CD4-positive, CD25-positive, alpha-beta regulatory T cell (primary cell): ENCODE measurements around the gene ERC1. TPM values are rescaled to one million over a fixed set of nuclear protein-coding genes. Genes with fewer than 3 reads are reported as not detected.

Experiments used
- ATAC-seq, 2 donors: fragments of 150-1000 bp; cut with Tn5 transposase; one replicate each; pipeline ENCODE4 v1.10.0; 2021; ENCODE audit warnings: low read depth in 2 of 2, moderate number of reproducible peaks in 2 of 2, moderate library complexity in 1 of 2
- DNase-seq, 3 donors: peaks; one replicate each; pipeline versions ENCODE4 v3.0.0 to v3.0.0-alpha.2; 2012 to 2022; ENCODE audit warnings: mixed read lengths in 1 of 3
- H3K27ac ChIP-seq: one replicate; pipeline ENCODE4 v1.7.0; 2013; ENCODE audit warnings: mild to moderate bottlenecking, low read length; ENCODE audit not compliant: insufficient read depth, poor library complexity, severe bottlenecking
- H3K27me3 ChIP-seq: one replicate; pipeline ENCODE4 v1.7.0; 2013; ENCODE audit warnings: low read length; ENCODE audit not compliant: control insufficient read depth, insufficient read depth
- H3K36me3 ChIP-seq: one replicate; pipeline ENCODE4 v1.7.0; 2013; ENCODE audit warnings: mild to moderate bottlenecking, low read length, moderate library complexity; ENCODE audit not compliant: control insufficient read depth, insufficient read depth
- H3K4me1 ChIP-seq: 2 replicates; pipeline ENCODE4 v1.7.0; 2013; ENCODE audit warnings: mild to moderate bottlenecking, low read length; ENCODE audit not compliant: insufficient read depth, control insufficient read depth, poor library complexity, severe bottlenecking
- H3K4me3 ChIP-seq: one replicate; pipeline ENCODE4 v1.7.0; 2013; ENCODE audit warnings: low read depth, mild to moderate bottlenecking, low read length, moderate library complexity
- H3K9me3 ChIP-seq, 2 experiments: 1 replicate in 1 of 2; 2 replicates in 1 of 2; pipeline ENCODE4 v1.7.0; 2013; ENCODE audit warnings: low read length in 2 of 2, mild to moderate bottlenecking in 1 of 2, moderate library complexity in 1 of 2; ENCODE audit not compliant: control insufficient read depth in 2 of 2
- H3K27ac Mint-ChIP-seq, 3 donors: one replicate each; pipeline ENCODE4 v1.8.0; 2020 to 2022; ENCODE audit warnings: mild to moderate bottlenecking in 3 of 3, mixed read lengths in 3 of 3, moderate library complexity in 2 of 3
- H3K27me3 Mint-ChIP-seq: one replicate; pipeline ENCODE4 v1.8.0; 2022; ENCODE audit warnings: mild to moderate bottlenecking, mixed read lengths
- H3K36me3 Mint-ChIP-seq: one replicate; pipeline ENCODE4 v1.8.0; 2020; ENCODE audit warnings: mixed read lengths
- H3K4me1 Mint-ChIP-seq, 4 donors: one replicate each; pipeline ENCODE4 v1.8.0; 2020 to 2022; ENCODE audit warnings: mixed read lengths in 4 of 4, mild to moderate bottlenecking in 1 of 4
- H3K4me3 Mint-ChIP-seq, 4 donors: one replicate each; pipeline ENCODE4 v1.8.0; 2020 to 2022; ENCODE audit warnings: mild to moderate bottlenecking in 4 of 4, mixed read lengths in 4 of 4, moderate library complexity in 3 of 4
- H3K9me3 Mint-ChIP-seq, 7 donors: one replicate each; pipeline ENCODE4 v1.8.0; 2020 to 2022; ENCODE audit warnings: mixed read lengths in 7 of 7, mild to moderate bottlenecking in 3 of 7, moderate library complexity in 2 of 7
- polyA plus RNA-seq, 4 donors: library from polyadenylated mRNA; unstranded; fragments of 300-500 nt; fragmentation: Illumina TruSeq; gene quantifications; one replicate each; pipeline ENCODE4 v1.2.3, GENCODE V29; 2021
- total RNA-seq: library from RNA; stranded (reverse); gene quantifications from one replicate; pipeline ENCODE4 v1.2.3, GENCODE V29; 2022

Gene ERC1
- total and polyA plus RNA-seq, 5 donors from 2014 or later, result 5.7 to 46.5 (median 7.6) TPM

- Histone ChIP-seq H3K9me3 (no peaks in the 10 kb centered on the region), H3K4me3 (no peak overlapping the region), H3K36me3 (peaks cover 24% of the 10 kb centered on the region), H3K27ac (no peak overlapping the region), H3K27me3 (no peaks in the 10 kb centered on the region), H3K4me1 (peaks cover 10% of the 10 kb centered on the region)
- ATAC-seq (no peak), DNase-seq (no peak)
- Mint-ChIP-seq H3K27me3 (no peaks in the 10 kb centered on the region), H3K9me3 (no peaks in the 10 kb centered on the region), H3K36me3 (peaks cover 32% of the 10 kb centered on the region), H3K27ac (no peak overlapping the region), H3K4me3 (no peak overlapping the region), H3K4me1 (peaks cover 2 to 16% (median 11%) of the 10 kb centered on the region in 4 donors)
Measured at GRCh38 chr12:1184402-1184801, 193.4 kb downstream of the ERC1 start.

- Histone ChIP-seq H3K4me3 (peak overlapping the region; percentile 43), H3K27me3 (no peaks in the 10 kb centered on the region), H3K4me1 (peaks cover 10% of the 10 kb centered on the region), H3K36me3 (peaks cover 30% of the 10 kb centered on the region), H3K27ac (no peak overlapping the region), H3K9me3 (no peaks in the 10 kb centered on the region)
- peak overlapping the region in 1 of 4 donors; percentile 18 for H3K4me3 Mint-ChIP-seq
- peaks cover 32% of the 10 kb centered on the region for H3K36me3 Mint-ChIP-seq
- peak overlapping the region; percentile 33 to 55 (median 38) for H3K27ac Mint-ChIP-seq
- H3K9me3 Mint-ChIP-seq, result no peaks in the 10 kb centered on the region
- DNase-seq (peak in 1 of 3 donors; percentile 14), ATAC-seq (no peak)
- H3K4me1 Mint-ChIP-seq, result peaks cover 2 to 16% (median 11%) of the 10 kb centered on the region in 4 donors
- no peaks in the 10 kb centered on the region for H3K27me3 Mint-ChIP-seq
Measured at GRCh38 chr12:1185460-1186182, 194.6 kb downstream of the ERC1 start.

DNA sequence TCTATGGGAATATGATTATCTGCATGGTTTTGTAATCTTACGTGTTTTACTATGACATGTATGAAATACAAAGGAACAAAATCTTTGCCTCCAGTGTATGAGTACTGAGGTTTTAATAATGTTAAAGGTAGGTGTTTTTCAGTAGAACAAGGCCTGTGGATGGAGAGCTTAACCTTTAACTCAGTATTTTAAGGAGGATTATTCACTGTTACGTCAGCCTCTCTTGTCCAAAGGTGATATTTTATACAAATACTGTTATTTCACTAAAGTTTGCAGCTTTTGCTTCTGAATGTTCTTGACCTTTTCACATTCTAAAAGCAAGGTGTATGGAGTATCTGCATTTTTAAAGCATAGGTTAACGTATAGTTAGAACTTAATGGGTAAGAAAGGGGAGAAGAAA lies 195.3 kb downstream of the ERC1 start:
- Histone ChIP-seq H3K4me1 (peaks cover 10% of the 10 kb centered on the region), H3K36me3 (peaks cover 32% of the 10 kb centered on the region), H3K27ac (no peak overlapping the region), H3K4me3 (no peak overlapping the region), H3K27me3 (no peaks in the 10 kb centered on the region), H3K9me3 (no peaks in the 10 kb centered on the region)
- H3K4me3 Mint-ChIP-seq, result peak overlapping the region in 1 of 4 donors; percentile 15
- no peaks in the 10 kb centered on the region for H3K27me3 Mint-ChIP-seq
- peaks cover 2 to 16% (median 11%) of the 10 kb centered on the region in 4 donors for H3K4me1 Mint-ChIP-seq
- peaks cover 33% of the 10 kb centered on the region for H3K36me3 Mint-ChIP-seq
- H3K27ac Mint-ChIP-seq, result peak overlapping the region in 1 of 3 donors; percentile 43
- H3K9me3 Mint-ChIP-seq, result no peaks in the 10 kb centered on the region
- no peak for ATAC-seq
- DNase-seq, result no peak

GRCh38 chr12:1188016-1188415 lies 197.0 kb downstream of the ERC1 start:
- H3K36me3 ChIP-seq, result peaks cover 39% of the 10 kb centered on the region
- H3K4me3 ChIP-seq, result no peak overlapping the region
- DNase-seq, result no peak
- Mint-ChIP-seq H3K4me1 (peaks cover 2 to 16% (median 12%) of the 10 kb centered on the region in 4 donors), H3K27ac (peak overlapping the region in 1 of 3 donors; percentile 21), H3K4me3 (no peak overlapping the region), H3K9me3 (no peaks in the 10 kb centered on the region), H3K36me3 (peaks cover 39% of the 10 kb centered on the region), H3K27me3 (no peaks in the 10 kb centered on the region)
- no peaks in the 10 kb centered on the region for H3K9me3 ChIP-seq
- H3K27me3 ChIP-seq, result no peaks in the 10 kb centered on the region
- peaks cover 10% of the 10 kb centered on the region for H3K4me1 ChIP-seq
- no peak overlapping the region for H3K27ac ChIP-seq
- ATAC-seq, result no peak

DNA sequence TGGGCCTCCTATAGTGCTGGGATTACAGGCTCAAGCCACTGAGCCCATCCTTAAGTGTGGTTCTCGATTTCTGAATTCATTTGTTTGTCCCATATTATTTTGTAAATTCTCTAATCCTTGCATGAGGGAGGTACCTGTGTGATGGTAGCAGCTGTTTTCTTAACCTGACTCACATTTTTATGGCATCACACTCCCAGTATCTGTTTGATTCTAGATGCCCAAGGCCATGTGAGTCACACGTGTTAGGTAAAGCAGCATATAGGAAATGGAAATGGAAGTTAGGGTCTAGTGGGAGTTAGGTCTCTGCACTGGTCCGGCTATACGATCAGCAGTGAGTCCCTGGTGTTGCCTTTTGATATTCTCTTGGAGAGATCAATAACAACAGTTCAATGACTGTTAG lies 198.1 kb downstream of the ERC1 start:
- Mint-ChIP-seq H3K27ac (peak overlapping the region in 1 of 3 donors; percentile 4), H3K4me1 (peaks cover 2 to 16% (median 12%) of the 10 kb centered on the region in 4 donors), H3K36me3 (peaks cover 34% of the 10 kb centered on the region), H3K27me3 (no peaks in the 10 kb centered on the region), H3K4me3 (no peak overlapping the region), H3K9me3 (no peaks in the 10 kb centered on the region)
- Histone ChIP-seq H3K27me3 (no peaks in the 10 kb centered on the region), H3K36me3 (peaks cover 37% of the 10 kb centered on the region), H3K27ac (no peak overlapping the region), H3K4me1 (peaks cover 10% of the 10 kb centered on the region), H3K4me3 (no peak overlapping the region), H3K9me3 (no peaks in the 10 kb centered on the region)
- ATAC-seq, result no peak
- no peak for DNase-seq

GRCh38 chr12:1195513-1195912 lies 204.5 kb downstream of the ERC1 start:
- Histone ChIP-seq H3K27ac (no peak overlapping the region), H3K36me3 (peaks cover 17% of the 10 kb centered on the region), H3K4me3 (no peak overlapping the region), H3K9me3 (peaks cover 0 to 9% of the 10 kb centered on the region in 2 experiments), H3K27me3 (no peaks in the 10 kb centered on the region), H3K4me1 (no peaks in the 10 kb centered on the region)
- H3K4me1 Mint-ChIP-seq, result peaks cover 0 to 3% (median 1%) of the 10 kb centered on the region in 4 donors
- ATAC-seq, result no peak
- H3K27ac Mint-ChIP-seq, result no peak overlapping the region
- no peak for DNase-seq
- H3K36me3 Mint-ChIP-seq, result peaks cover 50% of the 10 kb centered on the region
- no peak overlapping the region for H3K4me3 Mint-ChIP-seq
- H3K9me3 Mint-ChIP-seq, result peaks cover 0 to 6% (median 0%) of the 10 kb centered on the region in 7 donors
- no peaks in the 10 kb centered on the region for H3K27me3 Mint-ChIP-seq

- H3K27ac ChIP-seq, result no peak overlapping the region
- Mint-ChIP-seq H3K36me3 (peaks cover 37% of the 10 kb centered on the region), H3K27ac (no peak overlapping the region), H3K9me3 (peaks cover 0 to 6% (median 0%) of the 10 kb centered on the region in 7 donors), H3K4me1 (peaks cover 6 to 10% (median 6%) of the 10 kb centered on the region in 4 donors), H3K27me3 (no peaks in the 10 kb centered on the region), H3K4me3 (peak overlapping the region in 1 of 4 donors; percentile 73)
- H3K4me3 ChIP-seq, result no peak overlapping the region
- ATAC-seq (no peak), DNase-seq (no peak)
- H3K27me3 ChIP-seq, result no peaks in the 10 kb centered on the region
- peaks cover 3% of the 10 kb centered on the region for H3K4me1 ChIP-seq
- peaks cover 5% of the 10 kb centered on the region for H3K36me3 ChIP-seq
- H3K9me3 ChIP-seq, result peaks cover 0 to 9% of the 10 kb centered on the region in 2 experiments
Measured at GRCh38 chr12:1197264-1198018, 206.4 kb downstream of the ERC1 start.
